GM23338 (cell line): ENCODE data around the gene ANO10. TPM values are rescaled to one million over a fixed set of nuclear protein-coding genes. Genes with fewer than 3 reads are reported as not detected.
"Not testable (repeated sequence)": the region's sequence is repeated elsewhere in the genome, so short reads cannot be mapped to it uniquely, and the experiment has no call there.

Experiments
- ATAC-seq: fragments of 200-7000 bp; cut with Tn5 transposase; 3 replicates; pipeline ENCODE4 v1.9.1; 2020
- DNase-seq: peaks from one replicate; pipeline ENCODE4 v3.0.0-alpha.2; 2015; ENCODE audit warnings: low spot score
- H2AFZ ChIP-seq: fragments of 200-600 bp; sonication (generic); 2 replicates; pipeline ENCODE4 v1.8.0; 2016; ENCODE audit warnings: antibody characterized with exemption, mild to moderate bottlenecking, moderate library complexity
- H3F3A ChIP-seq: fragments of 200-600 bp; sonication (generic); replicated peaks from 2 replicates; pipeline ENCODE4 v1.8.0; 2017; ENCODE audit warnings: antibody characterized with exemption, mixed run types, low read depth
- H3K27ac ChIP-seq: fragments of 200-600 bp; sonication (generic); 2 replicates; pipeline ENCODE4 v1.6.1; 2016; ENCODE audit warnings: low read depth
- H3K27me3 ChIP-seq: fragments of 200-600 bp; sonication (generic); 2 replicates; pipeline ENCODE4 v1.8.0; 2016; ENCODE audit warnings: mild to moderate bottlenecking, mixed run types, moderate library complexity; ENCODE audit not compliant: insufficient read depth
- H3K36me3 ChIP-seq: fragments of 200-600 bp; sonication (generic); 2 replicates; pipeline ENCODE4 v1.8.0; 2016; ENCODE audit warnings: mild to moderate bottlenecking; ENCODE audit not compliant: insufficient read depth
- H3K4me1 ChIP-seq: fragments of 200-600 bp; sonication (generic); 2 replicates; pipeline ENCODE4 v1.8.0; 2016; ENCODE audit warnings: mild to moderate bottlenecking, moderate library complexity; ENCODE audit not compliant: insufficient read depth
- H3K4me2 ChIP-seq: fragments of 200-600 bp; sonication (generic); 2 replicates; pipeline ENCODE4 v1.7.1; 2017; ENCODE audit warnings: mixed run types
- H3K4me3 ChIP-seq: fragments of 200-600 bp; sonication (generic); 2 replicates; pipeline ENCODE4 v1.6.1; 2016; ENCODE audit warnings: mixed run types
- H3K79me2 ChIP-seq: fragments of 200-600 bp; sonication (generic); replicated peaks from 2 replicates; pipeline ENCODE4 v1.8.0; 2017; ENCODE audit warnings: mild to moderate bottlenecking; ENCODE audit not compliant: insufficient read depth
- H3K9me2 ChIP-seq: fragments of 200-600 bp; sonication (generic); 2 replicates; pipeline ENCODE4 v1.8.0; 2017; ENCODE audit not compliant: insufficient read depth
- H4K20me1 ChIP-seq: fragments of 200-600 bp; sonication (generic); replicated peaks from 2 replicates; pipeline ENCODE4 v1.8.0; 2017; ENCODE audit warnings: mild to moderate bottlenecking; ENCODE audit not compliant: insufficient read depth
- H3K27ac Mint-ChIP-seq: 2 replicates; pipeline ENCODE4 v1.8.0; 2020; ENCODE audit warnings: inconsistent platforms, mild to moderate bottlenecking, moderate library complexity, mixed read lengths
- H3K27me3 Mint-ChIP-seq: 3 replicates; pipeline ENCODE4 v1.8.0; 2022; ENCODE audit warnings: low read depth, mild to moderate bottlenecking, moderate library complexity, mixed read lengths, inconsistent platforms; ENCODE audit not compliant: insufficient read depth, poor library complexity
- H3K36me3 Mint-ChIP-seq: 3 replicates; pipeline ENCODE4 v1.8.0; 2021; ENCODE audit warnings: low read depth, mild to moderate bottlenecking, inconsistent platforms, moderate library complexity, mixed read lengths
- H3K4me1 Mint-ChIP-seq: 3 replicates; pipeline ENCODE4 v1.8.0; 2020; ENCODE audit warnings: mild to moderate bottlenecking, inconsistent platforms, mixed read lengths
- H3K4me3 Mint-ChIP-seq: 3 replicates; pipeline ENCODE4 v1.8.0; 2021; ENCODE audit warnings: moderate library complexity, mild to moderate bottlenecking, inconsistent platforms, mixed read lengths
- H3K9me3 Mint-ChIP-seq: 3 replicates; pipeline ENCODE4 v1.8.0; 2020; ENCODE audit warnings: moderate library complexity, mild to moderate bottlenecking, inconsistent platforms, mixed read lengths
- EZH2phosphoT487 ChIP-seq: fragments of 200-600 bp; sonication (generic); IDR thresholded peaks from one replicate; pipeline ENCODE4 v1.8.1; 2018; ENCODE audit warnings: antibody characterized with exemption; ENCODE audit not compliant: unreplicated experiment
- JUNB ChIP-seq: IDR thresholded peaks from one replicate; pipeline ENCODE4 v1.6.1; 2016; ENCODE audit warnings: antibody characterized with exemption; ENCODE audit not compliant: unreplicated experiment
- NANOG ChIP-seq: IDR thresholded peaks from 2 replicates; pipeline ENCODE4 v1.6.1; 2016; ENCODE audit warnings: antibody characterized with exemption, borderline replicate concordance
- POLR2AphosphoS5 ChIP-seq: IDR thresholded peaks from 2 replicates; pipeline ENCODE4 v1.6.1; 2016; ENCODE audit warnings: antibody characterized with exemption, low read depth
- ZNF114 ChIP-seq: fragments of 250-450 bp; sonication (Bioruptor Pico); IDR thresholded peaks from 2 replicates; pipeline ENCODE4 v1.5.0; 2020; ENCODE audit warnings: mild to moderate bottlenecking, moderate library complexity
- ZNF331 ChIP-seq: fragments of 250-450 bp; sonication (Bioruptor Pico); IDR thresholded peaks from 2 replicates; pipeline ENCODE4 v1.5.0; 2020; ENCODE audit warnings: low read depth, mild to moderate bottlenecking, moderate library complexity
- polyA plus RNA-seq: library from polyadenylated mRNA; unstranded; fragments of >200 nt; fragmentation: Nextera tagmentation; extraction: Ambion mirVana; gene quantifications from 2 replicates; pipeline ENCODE4 v1.2.1, GENCODE V29; 2016
- total RNA-seq: library from RNA; depleted of rRNA; stranded (reverse); fragments of >200 nt; shearing (Covaris generic); gene quantifications from 2 replicates; pipeline ENCODE4 v1.2.3, GENCODE V29; 2014
- TF ChIP-seq, protein P1 (sequence below): fragments of 250-450 bp; sonication (Bioruptor Pico); IDR thresholded peaks from 2 replicates; pipeline ENCODE4 v1.5.0; 2020; ENCODE audit warnings: mild to moderate bottlenecking, moderate library complexity
- TF ChIP-seq, protein P2 (sequence below): IDR thresholded peaks from 2 replicates; pipeline ENCODE4 v1.6.1; 2016; ENCODE audit warnings: antibody characterized with exemption
- TF ChIP-seq, protein P3 (sequence below), 2 experiments: fragments of 200-600 bp in 1 of 2; sonication (generic) in 1 of 2; conservative IDR thresholded peaks; 2 replicates each; pipeline versions ENCODE4 v1.5.1 to v1.6.1; 2016 to 2017; ENCODE audit warnings: antibody characterized with exemption in 2 of 2, low read depth in 2 of 2, mild to moderate bottlenecking in 2 of 2, moderate library complexity in 1 of 2

The ANO10 gene
- total and polyA plus RNA-seq, 2 experiments from 2014 or later, result 29.2 to 48.1 TPM

DNA sequence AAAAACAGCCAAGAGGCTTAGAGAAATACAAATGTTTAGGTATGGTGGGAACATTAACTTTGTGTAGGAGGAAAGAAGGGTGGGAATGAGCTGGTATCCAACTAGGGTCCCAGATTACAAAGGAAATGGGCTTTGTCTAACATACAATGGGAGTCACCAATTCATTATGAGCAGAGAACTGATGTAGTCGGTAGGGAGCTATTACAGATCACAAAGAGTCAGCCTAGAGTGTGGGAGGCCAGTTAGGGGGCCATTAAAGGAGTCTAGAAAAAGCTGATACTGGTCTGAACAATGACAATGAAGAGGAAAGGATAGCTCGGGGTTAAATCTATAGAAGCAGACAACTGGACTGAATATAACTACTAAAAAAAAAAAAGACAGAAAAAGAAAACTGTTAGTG, 15.5 kb downstream of the ANO10 start:
- no peak overlapping the region for H3K27ac ChIP-seq

DNA sequence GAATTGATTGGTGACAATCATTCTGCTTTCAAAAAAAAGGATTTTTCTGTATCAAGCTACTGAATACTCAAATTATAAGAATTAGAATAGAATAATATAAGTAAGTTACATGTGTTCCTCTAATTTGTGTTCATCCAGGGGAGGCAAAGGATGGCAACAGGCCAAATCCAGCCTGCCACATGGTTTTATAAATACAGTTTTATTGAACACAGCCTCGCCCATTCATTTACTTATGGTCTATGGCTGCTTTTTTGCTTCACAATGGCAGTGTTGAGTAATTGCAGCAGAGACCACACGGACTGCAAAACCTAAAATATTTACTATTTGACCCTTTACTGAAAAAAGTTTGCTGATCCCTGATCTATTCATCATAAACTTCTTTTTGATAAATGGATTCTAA, 21.9 kb downstream of the ANO10 start:
- not testable (repeated sequence) for H3K27ac ChIP-seq, H3K4me2 ChIP-seq, H3K27me3 Mint-ChIP-seq, DNase-seq, ATAC-seq, H4K20me1 ChIP-seq, H2AFZ ChIP-seq, H3K27ac Mint-ChIP-seq, H3K79me2 ChIP-seq, H3K4me3 Mint-ChIP-seq, H3K4me3 ChIP-seq, H3K27me3 ChIP-seq, H3K4me1 Mint-ChIP-seq, H3F3A ChIP-seq, H3K4me1 ChIP-seq, H3K9me2 ChIP-seq
- H3K9me3 Mint-ChIP-seq, result peaks cover 16% of the 10 kb centered on the region; the same call in 2 of the 3 replicates
- H3K36me3 Mint-ChIP-seq, result peaks cover 58% of the 10 kb centered on the region
- H3K36me3 ChIP-seq, result peaks cover 24% of the 10 kb centered on the region

More for the DNA sequence above, 15.5 kb downstream of the ANO10 start:
- H3K4me1 Mint-ChIP-seq, result peaks cover 9% of the 10 kb centered on the region
- H4K20me1 ChIP-seq, result no peaks in the 10 kb centered on the region; the same call in none of the 2 replicates
- H3K27me3 ChIP-seq, result no peaks in the 10 kb centered on the region
- no peaks in the 10 kb centered on the region for H3K27me3 Mint-ChIP-seq
- H3F3A ChIP-seq, result no peaks in the 10 kb centered on the region
- no peak overlapping the region for H2AFZ ChIP-seq
- H3K4me3 Mint-ChIP-seq, result no peak overlapping the region
- no peak for DNase-seq
- peak; percentile 76 for ATAC-seq
- peak overlapping the region; percentile 24; the same call in 1 of the 2 replicates for H3K4me2 ChIP-seq
- H3K36me3 Mint-ChIP-seq, result peaks cover 23% of the 10 kb centered on the region
- no peak for TF ChIP-seq JUNB
- peaks cover 13% of the 10 kb centered on the region; the same call in 1 of the 2 replicates for H3K36me3 ChIP-seq
- peaks cover 36% of the 10 kb centered on the region for H3K79me2 ChIP-seq
- H3K9me2 ChIP-seq, result no peaks in the 10 kb centered on the region
- peak overlapping the region; percentile 29; the same call in 1 of the 2 replicates for H3K27ac Mint-ChIP-seq
- no peaks in the 10 kb centered on the region for H3K9me3 Mint-ChIP-seq
- H3K4me1 ChIP-seq, result 0 out of 2 replicates have a peak, but pooled peaks cover 5% of the 10 kb centered on the region
- H3K4me3 ChIP-seq, result no peak overlapping the region

DNA sequence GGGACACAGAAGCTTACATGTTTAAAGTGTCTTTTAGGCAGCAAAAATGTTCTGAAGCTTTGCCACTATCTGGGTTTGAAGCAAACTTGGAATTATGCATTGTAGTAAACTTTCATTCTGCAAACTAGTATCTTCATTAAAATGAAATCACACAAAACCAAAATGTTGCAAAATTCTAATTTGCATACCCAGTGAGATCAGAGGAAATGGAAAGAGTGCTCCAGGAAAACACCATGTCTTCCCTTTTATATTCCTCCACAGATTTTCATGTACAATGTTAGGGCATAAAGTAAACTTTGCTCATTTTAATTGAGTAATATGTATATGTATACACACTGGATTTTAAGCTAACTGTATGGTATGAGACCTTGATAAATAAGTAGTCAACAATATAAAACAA, 23.9 kb downstream of the ANO10 start:
- H3K27me3 Mint-ChIP-seq, result no peaks in the 10 kb centered on the region
- H4K20me1 ChIP-seq, result no peaks in the 10 kb centered on the region
- peaks cover 31% of the 10 kb centered on the region for H3K9me3 Mint-ChIP-seq
- no peaks in the 10 kb centered on the region for H3K4me1 ChIP-seq
- no peak overlapping the region for H3K27ac ChIP-seq
- peaks cover 8% of the 10 kb centered on the region; the same call in 1 of the 2 replicates for H3K79me2 ChIP-seq
- H3K9me2 ChIP-seq, result no peaks in the 10 kb centered on the region
- DNase-seq (no peak), ATAC-seq (no peak)
- H3K4me2 ChIP-seq, result no peak overlapping the region
- peaks cover 65% of the 10 kb centered on the region for H3K36me3 Mint-ChIP-seq
- H3K4me1 Mint-ChIP-seq, result no peaks in the 10 kb centered on the region
- H3K27ac Mint-ChIP-seq, result no peak overlapping the region
- no peaks in the 10 kb centered on the region for H3K27me3 ChIP-seq
- no peak overlapping the region for H3K4me3 ChIP-seq
- H3K36me3 ChIP-seq, result peaks cover 11% of the 10 kb centered on the region; the same call in 1 of the 2 replicates
- H3K4me3 Mint-ChIP-seq, result no peak overlapping the region
- no peaks in the 10 kb centered on the region for H3F3A ChIP-seq
- H2AFZ ChIP-seq, result no peak overlapping the region
- TF ChIP-seq ZNF331 (CRISPR knock-in tag), result no peak
- no peak for TF ChIP-seq NANOG
- no peak for TF ChIP-seq POLR2AphosphoS5
- no peak for TF ChIP-seq ZNF114
- TF ChIP-seq, protein P1, sequence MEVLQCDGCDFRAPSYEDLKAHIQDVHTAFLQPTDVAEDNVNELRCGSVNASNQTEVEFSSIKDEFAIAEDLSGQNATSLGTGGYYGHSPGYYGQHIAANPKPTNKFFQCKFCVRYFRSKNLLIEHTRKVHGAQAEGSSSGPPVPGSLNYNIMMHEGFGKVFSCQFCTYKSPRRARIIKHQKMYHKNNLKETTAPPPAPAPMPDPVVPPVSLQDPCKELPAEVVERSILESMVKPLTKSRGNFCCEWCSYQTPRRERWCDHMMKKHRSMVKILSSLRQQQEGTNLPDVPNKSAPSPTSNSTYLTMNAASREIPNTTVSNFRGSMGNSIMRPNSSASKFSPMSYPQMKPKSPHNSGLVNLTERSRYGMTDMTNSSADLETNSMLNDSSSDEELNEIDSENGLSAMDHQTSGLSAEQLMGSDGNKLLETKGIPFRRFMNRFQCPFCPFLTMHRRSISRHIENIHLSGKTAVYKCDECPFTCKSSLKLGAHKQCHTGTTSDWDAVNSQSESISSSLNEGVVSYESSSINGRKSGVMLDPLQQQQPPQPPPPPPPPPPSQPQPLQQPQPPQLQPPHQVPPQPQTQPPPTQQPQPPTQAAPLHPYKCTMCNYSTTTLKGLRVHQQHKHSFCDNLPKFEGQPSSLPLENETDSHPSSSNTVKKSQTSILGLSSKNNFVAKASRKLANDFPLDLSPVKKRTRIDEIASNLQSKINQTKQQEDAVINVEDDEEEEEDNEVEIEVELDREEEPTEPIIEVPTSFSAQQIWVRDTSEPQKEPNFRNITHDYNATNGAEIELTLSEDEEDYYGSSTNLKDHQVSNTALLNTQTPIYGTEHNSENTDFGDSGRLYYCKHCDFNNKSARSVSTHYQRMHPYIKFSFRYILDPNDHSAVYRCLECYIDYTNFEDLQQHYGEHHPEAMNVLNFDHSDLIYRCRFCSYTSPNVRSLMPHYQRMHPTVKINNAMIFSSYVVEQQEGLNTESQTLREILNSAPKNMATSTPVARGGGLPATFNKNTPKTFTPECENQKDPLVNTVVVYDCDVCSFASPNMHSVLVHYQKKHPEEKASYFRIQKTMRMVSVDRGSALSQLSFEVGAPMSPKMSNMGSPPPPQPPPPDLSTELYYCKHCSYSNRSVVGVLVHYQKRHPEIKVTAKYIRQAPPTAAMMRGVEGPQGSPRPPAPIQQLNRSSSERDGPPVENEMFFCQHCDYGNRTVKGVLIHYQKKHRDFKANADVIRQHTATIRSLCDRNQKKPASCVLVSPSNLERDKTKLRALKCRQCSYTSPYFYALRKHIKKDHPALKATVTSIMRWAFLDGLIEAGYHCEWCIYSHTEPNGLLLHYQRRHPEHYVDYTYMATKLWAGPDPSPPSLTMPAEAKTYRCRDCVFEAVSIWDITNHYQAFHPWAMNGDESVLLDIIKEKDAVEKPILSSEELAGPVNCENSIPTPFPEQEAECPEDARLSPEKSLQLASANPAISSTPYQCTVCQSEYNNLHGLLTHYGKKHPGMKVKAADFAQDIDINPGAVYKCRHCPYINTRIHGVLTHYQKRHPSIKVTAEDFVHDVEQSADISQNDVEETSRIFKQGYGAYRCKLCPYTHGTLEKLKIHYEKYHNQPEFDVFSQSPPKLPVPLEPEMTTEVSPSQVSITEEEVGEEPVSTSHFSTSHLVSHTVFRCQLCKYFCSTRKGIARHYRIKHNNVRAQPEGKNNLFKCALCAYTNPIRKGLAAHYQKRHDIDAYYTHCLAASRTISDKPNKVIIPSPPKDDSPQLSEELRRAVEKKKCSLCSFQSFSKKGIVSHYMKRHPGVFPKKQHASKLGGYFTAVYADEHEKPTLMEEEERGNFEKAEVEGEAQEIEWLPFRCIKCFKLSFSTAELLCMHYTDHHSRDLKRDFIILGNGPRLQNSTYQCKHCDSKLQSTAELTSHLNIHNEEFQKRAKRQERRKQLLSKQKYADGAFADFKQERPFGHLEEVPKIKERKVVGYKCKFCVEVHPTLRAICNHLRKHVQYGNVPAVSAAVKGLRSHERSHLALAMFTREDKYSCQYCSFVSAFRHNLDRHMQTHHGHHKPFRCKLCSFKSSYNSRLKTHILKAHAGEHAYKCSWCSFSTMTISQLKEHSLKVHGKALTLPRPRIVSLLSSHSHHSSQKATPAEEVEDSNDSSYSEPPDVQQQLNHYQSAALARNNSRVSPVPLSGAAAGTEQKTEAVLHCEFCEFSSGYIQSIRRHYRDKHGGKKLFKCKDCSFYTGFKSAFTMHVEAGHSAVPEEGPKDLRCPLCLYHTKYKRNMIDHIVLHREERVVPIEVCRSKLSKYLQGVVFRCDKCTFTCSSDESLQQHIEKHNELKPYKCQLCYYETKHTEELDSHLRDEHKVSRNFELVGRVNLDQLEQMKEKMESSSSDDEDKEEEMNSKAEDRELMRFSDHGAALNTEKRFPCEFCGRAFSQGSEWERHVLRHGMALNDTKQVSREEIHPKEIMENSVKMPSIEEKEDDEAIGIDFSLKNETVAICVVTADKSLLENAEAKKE (CRISPR knock-in tag), result no peak
- TF ChIP-seq, protein P2, sequence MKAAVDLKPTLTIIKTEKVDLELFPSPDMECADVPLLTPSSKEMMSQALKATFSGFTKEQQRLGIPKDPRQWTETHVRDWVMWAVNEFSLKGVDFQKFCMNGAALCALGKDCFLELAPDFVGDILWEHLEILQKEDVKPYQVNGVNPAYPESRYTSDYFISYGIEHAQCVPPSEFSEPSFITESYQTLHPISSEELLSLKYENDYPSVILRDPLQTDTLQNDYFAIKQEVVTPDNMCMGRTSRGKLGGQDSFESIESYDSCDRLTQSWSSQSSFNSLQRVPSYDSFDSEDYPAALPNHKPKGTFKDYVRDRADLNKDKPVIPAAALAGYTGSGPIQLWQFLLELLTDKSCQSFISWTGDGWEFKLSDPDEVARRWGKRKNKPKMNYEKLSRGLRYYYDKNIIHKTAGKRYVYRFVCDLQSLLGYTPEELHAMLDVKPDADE, result no peak
- no peak for TF ChIP-seq EZH2phosphoT487
- TF ChIP-seq, protein P3, sequence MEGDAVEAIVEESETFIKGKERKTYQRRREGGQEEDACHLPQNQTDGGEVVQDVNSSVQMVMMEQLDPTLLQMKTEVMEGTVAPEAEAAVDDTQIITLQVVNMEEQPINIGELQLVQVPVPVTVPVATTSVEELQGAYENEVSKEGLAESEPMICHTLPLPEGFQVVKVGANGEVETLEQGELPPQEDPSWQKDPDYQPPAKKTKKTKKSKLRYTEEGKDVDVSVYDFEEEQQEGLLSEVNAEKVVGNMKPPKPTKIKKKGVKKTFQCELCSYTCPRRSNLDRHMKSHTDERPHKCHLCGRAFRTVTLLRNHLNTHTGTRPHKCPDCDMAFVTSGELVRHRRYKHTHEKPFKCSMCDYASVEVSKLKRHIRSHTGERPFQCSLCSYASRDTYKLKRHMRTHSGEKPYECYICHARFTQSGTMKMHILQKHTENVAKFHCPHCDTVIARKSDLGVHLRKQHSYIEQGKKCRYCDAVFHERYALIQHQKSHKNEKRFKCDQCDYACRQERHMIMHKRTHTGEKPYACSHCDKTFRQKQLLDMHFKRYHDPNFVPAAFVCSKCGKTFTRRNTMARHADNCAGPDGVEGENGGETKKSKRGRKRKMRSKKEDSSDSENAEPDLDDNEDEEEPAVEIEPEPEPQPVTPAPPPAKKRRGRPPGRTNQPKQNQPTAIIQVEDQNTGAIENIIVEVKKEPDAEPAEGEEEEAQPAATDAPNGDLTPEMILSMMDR (conservative IDR thresholded peaks at IDR 0.05; ENCODE audit: low read depth in 2 of 2), result no peak
